ENCODE data around the gene MEF2D.

- TF ChIP-seq, protein P1, sequence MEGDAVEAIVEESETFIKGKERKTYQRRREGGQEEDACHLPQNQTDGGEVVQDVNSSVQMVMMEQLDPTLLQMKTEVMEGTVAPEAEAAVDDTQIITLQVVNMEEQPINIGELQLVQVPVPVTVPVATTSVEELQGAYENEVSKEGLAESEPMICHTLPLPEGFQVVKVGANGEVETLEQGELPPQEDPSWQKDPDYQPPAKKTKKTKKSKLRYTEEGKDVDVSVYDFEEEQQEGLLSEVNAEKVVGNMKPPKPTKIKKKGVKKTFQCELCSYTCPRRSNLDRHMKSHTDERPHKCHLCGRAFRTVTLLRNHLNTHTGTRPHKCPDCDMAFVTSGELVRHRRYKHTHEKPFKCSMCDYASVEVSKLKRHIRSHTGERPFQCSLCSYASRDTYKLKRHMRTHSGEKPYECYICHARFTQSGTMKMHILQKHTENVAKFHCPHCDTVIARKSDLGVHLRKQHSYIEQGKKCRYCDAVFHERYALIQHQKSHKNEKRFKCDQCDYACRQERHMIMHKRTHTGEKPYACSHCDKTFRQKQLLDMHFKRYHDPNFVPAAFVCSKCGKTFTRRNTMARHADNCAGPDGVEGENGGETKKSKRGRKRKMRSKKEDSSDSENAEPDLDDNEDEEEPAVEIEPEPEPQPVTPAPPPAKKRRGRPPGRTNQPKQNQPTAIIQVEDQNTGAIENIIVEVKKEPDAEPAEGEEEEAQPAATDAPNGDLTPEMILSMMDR (IDR thresholded peaks at IDR 0.05; ENCODE audit: low read depth, low read length): no peak
- no peak for TF ChIP-seq EZH2phosphoT487 (IDR thresholded peaks at IDR 0.05; ENCODE audit: low read depth)
Measured at GRCh38 chr1:156538711-156539440, 38.3 kb upstream of the MEF2D start.

Data from OCI-LY3 (cell line).